Measurements from ENCODE around the gene LRRN4CL. TPM values are rescaled to one million over a fixed set of nuclear protein-coding genes. Genes with fewer than 3 reads are reported as not detected.

LRRN4CL gene
- total RNA-seq, 4 donors from 2014 or later, result 36.2 to 50.6 (median 41.4) TPM

DNA sequence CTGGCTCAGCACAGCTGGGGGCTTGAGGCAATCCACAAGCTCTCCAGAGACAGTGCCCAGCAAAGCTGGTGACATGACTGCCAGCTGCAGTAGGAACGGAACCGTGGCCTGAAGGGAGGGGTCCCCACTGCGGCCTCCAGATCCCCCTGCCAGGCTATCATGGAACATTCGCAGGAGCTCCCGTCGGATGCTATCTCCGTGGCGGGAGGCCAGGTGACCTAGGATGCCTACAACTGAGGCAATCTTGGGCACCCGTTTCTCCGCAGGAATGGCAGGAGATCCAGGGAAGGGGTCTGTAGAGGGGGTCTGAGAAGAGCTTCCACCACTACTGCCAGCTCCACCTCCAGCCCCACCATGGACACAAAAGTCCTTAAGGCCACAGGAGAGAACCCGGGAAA lies 40.4 kb downstream of the LRRN4CL start:
- no peak for DNase-seq
- H3K27me3 ChIP-seq, result no peaks in the 10 kb centered on the region
- H3K4me3 ChIP-seq, result no peak overlapping the region
- H3K4me1 ChIP-seq, result peaks cover 5 to 14% of the 10 kb centered on the region in 2 donors
- TF ChIP-seq POLR2A (IDR thresholded peaks at IDR 0.05), result no peak
- TF ChIP-seq, protein P1, sequence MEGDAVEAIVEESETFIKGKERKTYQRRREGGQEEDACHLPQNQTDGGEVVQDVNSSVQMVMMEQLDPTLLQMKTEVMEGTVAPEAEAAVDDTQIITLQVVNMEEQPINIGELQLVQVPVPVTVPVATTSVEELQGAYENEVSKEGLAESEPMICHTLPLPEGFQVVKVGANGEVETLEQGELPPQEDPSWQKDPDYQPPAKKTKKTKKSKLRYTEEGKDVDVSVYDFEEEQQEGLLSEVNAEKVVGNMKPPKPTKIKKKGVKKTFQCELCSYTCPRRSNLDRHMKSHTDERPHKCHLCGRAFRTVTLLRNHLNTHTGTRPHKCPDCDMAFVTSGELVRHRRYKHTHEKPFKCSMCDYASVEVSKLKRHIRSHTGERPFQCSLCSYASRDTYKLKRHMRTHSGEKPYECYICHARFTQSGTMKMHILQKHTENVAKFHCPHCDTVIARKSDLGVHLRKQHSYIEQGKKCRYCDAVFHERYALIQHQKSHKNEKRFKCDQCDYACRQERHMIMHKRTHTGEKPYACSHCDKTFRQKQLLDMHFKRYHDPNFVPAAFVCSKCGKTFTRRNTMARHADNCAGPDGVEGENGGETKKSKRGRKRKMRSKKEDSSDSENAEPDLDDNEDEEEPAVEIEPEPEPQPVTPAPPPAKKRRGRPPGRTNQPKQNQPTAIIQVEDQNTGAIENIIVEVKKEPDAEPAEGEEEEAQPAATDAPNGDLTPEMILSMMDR (IDR thresholded peaks at IDR 0.05), result no peak
- H3K27ac ChIP-seq, result no peak overlapping the region
- H3K9me3 ChIP-seq, result no peaks in the 10 kb centered on the region
- H3K36me3 ChIP-seq, result no peaks in the 10 kb centered on the region
- intact Hi-C loops (cut with DNase I; ENCODE audit: low total_unique reads), result no loop called here

DNA sequence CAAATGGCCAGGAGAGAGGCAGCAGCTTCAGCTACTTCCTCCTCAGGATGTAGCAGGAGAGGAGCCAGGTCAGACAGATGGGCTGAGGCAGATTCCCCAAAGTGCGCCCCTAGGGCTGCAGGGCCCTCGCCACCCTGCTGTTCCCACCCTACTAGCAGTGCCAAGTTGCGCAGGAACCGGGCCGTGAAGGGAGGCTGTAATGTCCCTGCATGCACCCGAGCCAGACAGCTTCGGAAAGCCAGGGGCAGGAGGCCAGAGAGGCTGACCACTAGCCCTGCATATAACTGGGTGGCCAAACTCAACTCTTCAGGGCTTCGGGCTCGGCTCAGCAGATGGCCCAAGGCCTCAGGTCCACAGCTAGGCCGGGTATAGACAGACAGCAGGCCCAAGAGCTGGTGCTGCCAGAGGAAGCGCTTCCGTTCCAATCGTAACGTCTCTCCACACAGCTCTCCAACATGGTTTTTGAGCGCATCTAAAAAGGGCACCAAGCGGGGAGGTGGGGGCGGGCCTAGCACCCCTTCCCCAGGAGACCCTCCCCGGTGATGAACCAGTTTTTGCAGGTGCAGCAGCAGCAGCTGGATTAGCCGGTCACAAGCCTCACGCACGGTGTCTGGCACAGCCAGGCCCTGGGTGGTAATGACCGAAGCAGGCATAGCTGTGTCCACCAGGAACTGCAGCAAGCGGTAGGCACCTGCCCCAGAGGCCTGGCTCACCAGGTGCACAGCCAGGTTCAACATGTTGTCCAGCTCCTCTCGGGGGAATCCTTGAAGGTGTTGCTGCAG lies 41.0 kb downstream of the LRRN4CL start:
- Histone ChIP-seq H3K27ac (no peak overlapping the region), H3K4me3 (no peak overlapping the region), H3K36me3 (no peaks in the 10 kb centered on the region), H3K27me3 (no peaks in the 10 kb centered on the region), H3K9me3 (no peaks in the 10 kb centered on the region), H3K4me1 (peaks cover 5 to 14% of the 10 kb centered on the region in 2 donors)
- intact Hi-C loops (cut with DNase I; ENCODE audit: low total_unique reads), result no loop called here
- DNase-seq, result no peak
- no peak for TF ChIP-seq POLR2A (IDR thresholded peaks at IDR 0.05)
- TF ChIP-seq, protein P1 (IDR thresholded peaks at IDR 0.05), result no peak

DNA sequence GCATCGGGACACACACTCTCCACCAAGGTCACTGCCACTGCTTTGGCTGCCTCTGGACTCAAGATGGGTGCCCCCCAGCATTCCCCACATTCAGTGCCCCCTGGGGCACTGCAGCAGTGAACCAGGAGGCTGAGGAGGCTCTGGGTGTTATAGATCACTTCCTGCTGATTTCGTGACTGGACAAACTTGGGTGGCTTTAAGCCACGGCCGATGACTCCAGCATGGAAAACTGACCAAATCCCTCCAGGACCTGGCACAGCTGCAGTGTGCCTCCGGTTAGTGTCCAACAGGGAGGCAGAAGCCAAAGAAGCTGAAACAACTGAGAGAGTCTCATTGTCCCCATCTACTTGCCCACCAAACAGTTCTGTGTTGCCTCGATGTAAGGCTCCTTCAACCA lies 41.7 kb downstream of the LRRN4CL start:
- no peaks in the 10 kb centered on the region for H3K36me3 ChIP-seq
- intact Hi-C loops (cut with DNase I; ENCODE audit: low total_unique reads), result no loop called here
- no peak overlapping the region for H3K4me3 ChIP-seq
- no peaks in the 10 kb centered on the region for H3K27me3 ChIP-seq
- H3K27ac ChIP-seq, result no peak overlapping the region
- H3K9me3 ChIP-seq, result no peaks in the 10 kb centered on the region
- DNase-seq, result no peak
- TF ChIP-seq, protein P1 (IDR thresholded peaks at IDR 0.05), result no peak
- TF ChIP-seq POLR2A (IDR thresholded peaks at IDR 0.05), result no peak
- H3K4me1 ChIP-seq, result peaks cover 5 to 14% of the 10 kb centered on the region in 2 donors

DNA sequence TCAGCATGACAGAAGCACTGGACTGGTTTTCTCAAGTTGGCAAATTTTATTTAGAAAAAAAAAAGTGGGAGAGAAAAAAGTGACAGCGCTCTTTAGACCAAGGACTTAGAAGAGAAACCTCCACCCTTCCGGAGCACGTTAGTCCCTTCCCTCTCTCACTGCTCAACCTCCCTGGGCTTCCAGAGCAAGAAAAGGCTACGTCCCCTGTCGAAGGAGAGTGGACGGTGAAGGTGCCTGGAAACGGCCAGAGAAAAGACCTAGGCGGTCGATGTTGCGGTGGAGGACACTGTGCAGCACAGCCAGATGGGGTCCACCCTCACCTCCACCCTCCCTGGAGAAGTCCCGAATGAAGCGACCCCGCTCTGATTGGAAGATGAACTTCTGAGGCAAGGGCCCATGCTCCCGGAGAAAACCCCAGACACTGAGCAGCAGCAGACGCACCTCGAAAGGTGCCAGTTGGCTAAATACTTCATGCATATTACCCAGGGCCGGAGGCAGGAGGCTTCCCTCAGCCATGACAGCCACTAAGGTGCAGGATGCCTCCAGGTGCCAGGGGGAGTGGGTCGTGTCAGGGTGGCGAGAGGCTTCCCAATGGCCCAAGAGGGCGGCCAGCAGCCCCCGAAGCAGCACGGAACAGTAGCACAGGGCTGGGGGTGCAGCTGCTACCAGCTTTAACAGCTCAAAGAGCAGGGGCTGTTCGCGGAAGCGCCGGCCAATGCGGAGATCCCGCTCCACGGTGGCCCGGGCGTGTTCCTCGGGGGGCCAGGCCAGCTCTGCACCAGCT lies 42.3 kb downstream of the LRRN4CL start:
- intact Hi-C loops (cut with DNase I; ENCODE audit: low total_unique reads), result no loop called here

More for the DNA sequence above, 42.3 kb downstream of the LRRN4CL start:
- H3K27ac ChIP-seq, result no peak overlapping the region
- no peak for TF ChIP-seq POLR2A (IDR thresholded peaks at IDR 0.05)
- TF ChIP-seq, protein P1 (IDR thresholded peaks at IDR 0.05), result no peak
- H3K4me3 ChIP-seq, result peak overlapping the region in 1 of 2 donors; percentile 91
- no peaks in the 10 kb centered on the region for H3K9me3 ChIP-seq
- DNase-seq, result no peak
- no peaks in the 10 kb centered on the region for H3K27me3 ChIP-seq
- peaks cover 5 to 14% of the 10 kb centered on the region in 2 donors for H3K4me1 ChIP-seq
- H3K36me3 ChIP-seq, result no peaks in the 10 kb centered on the region

Data from uterus (tissue), 4 donors.